Astrocyte (in vitro differentiated cells and primary cell): ENCODE measurements around the gene ARID3C. TPM values are rescaled to one million over a fixed set of nuclear protein-coding genes. Genes with fewer than 3 reads are reported as not detected.
"Not testable (repeated sequence)": the region's sequence is repeated elsewhere in the genome, so short reads cannot be mapped to it uniquely, and the experiment has no call there.

ENCODE experiments used
- DNase-seq: peaks from one replicate; pipeline ENCODE4 v3.0.0-alpha.2; 2010; ENCODE audit warnings: low read depth
- FAIRE-seq: peaks from 2 replicates; lab custom pipeline; 2011; peaks lifted over from hg19 to GRCh38; lab: Jason Lieb, UNC
- H2AFZ ChIP-seq: 2 replicates; pipeline ENCODE4 v1.6.0; 2012; ENCODE audit warnings: low read depth, low read length, inconsistent platforms
- H3K27ac ChIP-seq: 2 replicates; pipeline ENCODE4 v1.5.1; 2011; ENCODE audit warnings: low read depth, low read length, inconsistent platforms
- H3K27me3 ChIP-seq: 2 replicates; pipeline ENCODE4 v1.6.0; 2011; ENCODE audit warnings: low read length, inconsistent platforms; ENCODE audit not compliant: insufficient read depth
- H3K36me3 ChIP-seq: 2 replicates; pipeline ENCODE4 v1.5.1; 2011; ENCODE audit warnings: low read length, inconsistent platforms; ENCODE audit not compliant: insufficient read depth
- H3K4me1 ChIP-seq: 2 replicates; pipeline ENCODE4 v1.5.1; 2011; ENCODE audit warnings: low read length, inconsistent platforms; ENCODE audit not compliant: insufficient read depth
- H3K4me2 ChIP-seq: 2 replicates; pipeline ENCODE4 v1.6.0; 2012; ENCODE audit warnings: low read length, inconsistent platforms
- H3K4me3 ChIP-seq: 2 replicates; pipeline ENCODE4 v1.5.1; 2011; ENCODE audit warnings: low read depth, mild to moderate bottlenecking, low read length, inconsistent platforms; ENCODE audit not compliant: insufficient read depth
- H3K79me2 ChIP-seq: 2 replicates; pipeline ENCODE4 v1.6.0; 2012; ENCODE audit warnings: mild to moderate bottlenecking, low read length, inconsistent platforms; ENCODE audit not compliant: insufficient read depth
- H3K9ac ChIP-seq: 2 replicates; pipeline ENCODE4 v1.6.0; 2012; ENCODE audit warnings: mild to moderate bottlenecking, low read length, inconsistent platforms
- H3K9me3 ChIP-seq: 2 replicates; pipeline ENCODE4 v1.5.1; 2012; ENCODE audit warnings: low read depth, mild to moderate bottlenecking, low read length, inconsistent platforms; ENCODE audit not compliant: insufficient read depth
- H4K20me1 ChIP-seq: 2 replicates; pipeline ENCODE4 v1.6.0; 2012; ENCODE audit warnings: low read length, inconsistent platforms; ENCODE audit not compliant: insufficient read depth
- H3K27ac Mint-ChIP-seq: one replicate; pipeline ENCODE4 v1.8.0; 2021; ENCODE audit warnings: mild to moderate bottlenecking, mixed read lengths; ENCODE audit not compliant: unreplicated experiment
- H3K27me3 Mint-ChIP-seq: one replicate; pipeline ENCODE4 v1.8.0; 2021; ENCODE audit warnings: low read depth, mixed read lengths; ENCODE audit not compliant: unreplicated experiment
- H3K36me3 Mint-ChIP-seq: one replicate; pipeline ENCODE4 v1.8.0; 2021; ENCODE audit warnings: low read depth, mixed read lengths; ENCODE audit not compliant: unreplicated experiment
- H3K4me1 Mint-ChIP-seq: one replicate; pipeline ENCODE4 v1.8.0; 2021; ENCODE audit warnings: low read depth, mixed read lengths; ENCODE audit not compliant: unreplicated experiment
- H3K4me3 Mint-ChIP-seq: one replicate; pipeline ENCODE4 v1.8.0; 2021; ENCODE audit warnings: mild to moderate bottlenecking, moderate library complexity, mixed read lengths; ENCODE audit not compliant: unreplicated experiment
- H3K9me3 Mint-ChIP-seq: one replicate; pipeline ENCODE4 v1.8.0; 2021; ENCODE audit warnings: mild to moderate bottlenecking, mixed read lengths; ENCODE audit not compliant: unreplicated experiment
- EZH2 ChIP-seq: IDR thresholded peaks from 2 replicates; pipeline ENCODE4 v1.6.1; 2012; ENCODE audit warnings: mild to moderate bottlenecking, low read length, inconsistent platforms; ENCODE audit not compliant: insufficient read depth
- total RNA-seq: library from RNA; stranded (reverse); gene quantifications from 2 replicates; pipeline ENCODE4 v1.2.1, GENCODE V29; 2021
- TF ChIP-seq, protein P1 (sequence below): IDR thresholded peaks from 2 replicates; pipeline ENCODE4 v1.5.1; 2011; ENCODE audit warnings: low read depth, mild to moderate bottlenecking, inconsistent platforms, low read length, moderate library complexity; ENCODE audit not compliant: insufficient read depth

ARID3C gene
- total RNA-seq, 1 donor from 2014 or later: 0.16 TPM

DNA sequence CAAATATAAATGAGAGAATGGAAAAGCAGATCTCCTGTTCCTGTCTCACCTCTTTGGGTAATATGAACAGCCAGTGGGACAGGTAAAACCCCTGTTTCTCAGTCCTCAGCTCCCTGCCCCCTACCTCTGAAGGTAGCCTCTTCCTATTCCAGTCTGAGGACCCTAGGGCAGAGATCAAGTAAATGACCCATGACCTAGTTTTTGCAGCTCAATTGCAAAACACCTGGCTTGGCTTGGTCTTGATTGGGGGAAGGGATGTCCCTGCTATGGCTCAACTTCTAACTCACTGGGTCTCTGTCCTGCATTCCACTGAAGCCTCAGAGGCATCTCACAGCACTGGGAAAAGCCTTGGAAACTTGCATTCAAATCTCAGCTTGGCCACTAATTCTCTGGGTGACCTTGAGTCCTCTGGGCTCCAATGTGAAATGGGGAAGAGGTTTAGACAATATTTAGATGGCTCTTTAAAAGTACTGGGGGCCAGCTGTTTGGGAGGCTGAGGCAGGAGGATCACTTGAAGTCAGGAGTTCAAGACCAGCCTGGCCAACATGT, 16.0 kb upstream of the ARID3C start:
- H3K9me3 ChIP-seq: no peaks in the 10 kb centered on the region

DNA sequence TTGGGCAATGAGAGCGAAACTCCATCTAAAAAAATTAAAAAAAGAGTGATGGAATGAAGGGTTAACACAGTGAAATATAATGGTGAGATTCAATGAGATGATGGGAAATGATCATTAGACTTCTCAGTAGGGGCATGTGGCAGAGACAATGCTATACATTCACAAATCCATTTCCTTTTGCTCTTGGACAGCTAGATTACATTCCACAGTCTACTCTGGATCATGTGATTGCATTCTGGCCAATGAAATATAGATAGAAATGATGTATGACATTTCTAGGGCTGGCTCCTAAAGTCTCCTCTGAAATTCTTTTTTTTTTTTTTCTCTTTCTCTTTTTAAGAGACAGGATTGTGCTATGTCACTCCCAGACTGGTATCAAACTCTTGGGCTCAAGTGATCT, 13.8 kb upstream of the ARID3C start:
- Mint-ChIP-seq H3K27ac (no peak overlapping the region), H3K4me3 (no peak overlapping the region), H3K27me3 (no peaks in the 10 kb centered on the region), H3K36me3 (no peaks in the 10 kb centered on the region), H3K4me1 (peaks cover 5% of the 10 kb centered on the region), H3K9me3 (no peaks in the 10 kb centered on the region)
- Histone ChIP-seq H3K4me1 (peaks cover 22% of the 10 kb centered on the region), H2AFZ (no peak overlapping the region), H3K27me3 (no peaks in the 10 kb centered on the region), H3K9me3 (no peaks in the 10 kb centered on the region), H3K4me3 (no peak overlapping the region), H3K79me2 (peaks cover 7% of the 10 kb centered on the region), H3K9ac (no peak overlapping the region), H4K20me1 (peaks cover 4% of the 10 kb centered on the region), H3K4me2 (no peak overlapping the region), H3K27ac (no peak overlapping the region), H3K36me3 (no peaks in the 10 kb centered on the region)
- no peak for DNase-seq
- FAIRE-seq: no peak
- TF ChIP-seq, protein P1, sequence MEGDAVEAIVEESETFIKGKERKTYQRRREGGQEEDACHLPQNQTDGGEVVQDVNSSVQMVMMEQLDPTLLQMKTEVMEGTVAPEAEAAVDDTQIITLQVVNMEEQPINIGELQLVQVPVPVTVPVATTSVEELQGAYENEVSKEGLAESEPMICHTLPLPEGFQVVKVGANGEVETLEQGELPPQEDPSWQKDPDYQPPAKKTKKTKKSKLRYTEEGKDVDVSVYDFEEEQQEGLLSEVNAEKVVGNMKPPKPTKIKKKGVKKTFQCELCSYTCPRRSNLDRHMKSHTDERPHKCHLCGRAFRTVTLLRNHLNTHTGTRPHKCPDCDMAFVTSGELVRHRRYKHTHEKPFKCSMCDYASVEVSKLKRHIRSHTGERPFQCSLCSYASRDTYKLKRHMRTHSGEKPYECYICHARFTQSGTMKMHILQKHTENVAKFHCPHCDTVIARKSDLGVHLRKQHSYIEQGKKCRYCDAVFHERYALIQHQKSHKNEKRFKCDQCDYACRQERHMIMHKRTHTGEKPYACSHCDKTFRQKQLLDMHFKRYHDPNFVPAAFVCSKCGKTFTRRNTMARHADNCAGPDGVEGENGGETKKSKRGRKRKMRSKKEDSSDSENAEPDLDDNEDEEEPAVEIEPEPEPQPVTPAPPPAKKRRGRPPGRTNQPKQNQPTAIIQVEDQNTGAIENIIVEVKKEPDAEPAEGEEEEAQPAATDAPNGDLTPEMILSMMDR: no peak
- no peak for TF ChIP-seq EZH2

More for the DNA sequence above, 16.0 kb upstream of the ARID3C start:
- DNase-seq: no peak
- H3K27ac Mint-ChIP-seq: no peak overlapping the region
- peaks cover 4% of the 10 kb centered on the region for H3K36me3 Mint-ChIP-seq
- H3K4me1 Mint-ChIP-seq: peaks cover 11% of the 10 kb centered on the region
- FAIRE-seq: no peak
- no peaks in the 10 kb centered on the region for H3K27me3 Mint-ChIP-seq
- H3K4me1 ChIP-seq: peaks cover 16% of the 10 kb centered on the region
- no peak overlapping the region for H3K4me2 ChIP-seq
- H3K27me3 ChIP-seq: no peaks in the 10 kb centered on the region
- TF ChIP-seq, protein P1: no peak
- no peak for TF ChIP-seq EZH2
- H3K4me3 ChIP-seq: no peak overlapping the region
- H3K79me2 ChIP-seq: peaks cover 8% of the 10 kb centered on the region
- H2AFZ ChIP-seq: no peak overlapping the region
- no peak overlapping the region for H3K27ac ChIP-seq
- peaks cover 4% of the 10 kb centered on the region for H4K20me1 ChIP-seq
- H3K9ac ChIP-seq: no peak overlapping the region
- no peaks in the 10 kb centered on the region for H3K9me3 Mint-ChIP-seq
- no peaks in the 10 kb centered on the region for H3K36me3 ChIP-seq
- no peak overlapping the region for H3K4me3 Mint-ChIP-seq

DNA sequence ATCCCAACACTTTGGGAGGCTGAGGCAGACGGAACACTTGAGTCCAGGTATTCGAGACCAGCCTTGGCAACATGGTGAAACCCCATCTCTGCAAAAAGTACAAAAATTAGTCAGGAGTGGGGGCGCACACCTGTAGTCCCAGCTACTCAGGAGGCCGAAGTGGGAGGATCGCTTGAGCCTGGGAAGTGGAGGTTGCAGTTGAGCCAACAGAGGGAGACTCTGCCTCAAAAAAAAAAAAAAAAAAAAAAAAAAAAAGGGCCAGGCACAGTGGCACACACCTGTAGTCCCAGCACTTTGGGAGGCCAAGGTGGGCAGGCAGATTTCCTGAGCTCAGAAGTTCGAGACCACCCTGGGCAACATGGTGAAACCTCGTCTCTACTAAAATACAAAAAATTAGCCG, 10.5 kb upstream of the ARID3C start:
- H3K4me1 Mint-ChIP-seq, H3K27me3 ChIP-seq, H3K36me3 Mint-ChIP-seq, H3K4me3 ChIP-seq, H3K27ac Mint-ChIP-seq, H3K9me3 ChIP-seq, H3K9ac ChIP-seq, H2AFZ ChIP-seq, H3K27me3 Mint-ChIP-seq, H3K36me3 ChIP-seq, FAIRE-seq, DNase-seq, H3K4me3 Mint-ChIP-seq, H3K27ac ChIP-seq, H3K9me3 Mint-ChIP-seq, H3K4me2 ChIP-seq: not testable (repeated sequence)
- Histone ChIP-seq H4K20me1 (peaks cover 20% of the 10 kb centered on the region), H3K4me1 (peaks cover 16% of the 10 kb centered on the region), H3K79me2 (peaks cover 25% of the 10 kb centered on the region)
